PC-9 (cell line): ENCODE measurements around the gene NAPG. TPM values are rescaled to one million over a fixed set of nuclear protein-coding genes. Genes with fewer than 3 reads are reported as not detected.

Experiments used
- Bru-seq: library from RNA; stranded (reverse); fragments of 400-500 nt; gene quantifications from one replicate; lab custom pipeline; 2021; lab: Mats Ljungman, UMichigan
- BruChase-seq, 2 experiments: library from RNA; stranded (reverse); fragments of 400-500 nt; gene quantifications; one replicate each; lab custom pipeline; 2021; lab: Mats Ljungman, UMichigan
- BruUV-seq: library from RNA; stranded (reverse); fragments of 400-500 nt; replicated peaks from 2 replicates; lab custom pipeline; 2021; lab: Mats Ljungman, UMichigan
- CTCF ChIA-PET: fragments of 300-600 bp; sonication (Branson Sonifier 250); formaldehyde crosslinking; loops from one replicate; lab custom pipeline; 2022; ENCODE audit warnings: antibody characterized with exemption; lab: Charles Lee
- POLR2A ChIA-PET: fragments of 300-600 bp; sonication (Branson Sonifier 250); formaldehyde crosslinking; loops from one replicate; lab custom pipeline; 2022; ENCODE audit warnings: antibody characterized with exemption; ENCODE audit not compliant: unreplicated experiment; lab: Charles Lee
- DNase-seq, 2 experiments: peaks; one replicate each; pipeline versions ENCODE4 v3.0.0 to v3.0.0-alpha.2; 2015 to 2022; ENCODE audit warnings: mixed read lengths in 1 of 2
- H2AFZ ChIP-seq: fragments of 200-600 bp; sonication (generic); 2 replicates; pipeline ENCODE4 v1.8.1; 2017; ENCODE audit warnings: antibody characterized with exemption
- H3F3A ChIP-seq: fragments of 200-600 bp; sonication (generic); 2 replicates; pipeline ENCODE4 v1.8.1; 2017; ENCODE audit warnings: antibody characterized with exemption, mild to moderate bottlenecking, low read depth; ENCODE audit not compliant: insufficient read depth
- H3K27ac ChIP-seq: fragments of 200-600 bp; sonication (generic); 2 replicates; pipeline ENCODE4 v1.6.1; 2016; ENCODE audit warnings: mixed run types
- H3K27me3 ChIP-seq: fragments of 200-600 bp; sonication (generic); 2 replicates; pipeline ENCODE4 v1.6.1; 2016; ENCODE audit warnings: low read depth, mixed run types; ENCODE audit not compliant: insufficient read depth
- H3K36me3 ChIP-seq: fragments of 200-600 bp; sonication (generic); 2 replicates; pipeline ENCODE4 v1.6.1; 2016; ENCODE audit warnings: low read depth, mixed run types
- H3K4me1 ChIP-seq: fragments of 200-600 bp; sonication (generic); replicated peaks from 2 replicates; pipeline ENCODE4 v1.6.1; 2016; ENCODE audit warnings: mixed run types; ENCODE audit not compliant: insufficient read depth
- H3K4me2 ChIP-seq: fragments of 200-600 bp; sonication (generic); 2 replicates; pipeline ENCODE4 v1.6.1; 2017; ENCODE audit warnings: mixed run types
- H3K4me3 ChIP-seq: fragments of 200-600 bp; sonication (generic); 2 replicates; pipeline ENCODE4 v1.6.1; 2016; ENCODE audit warnings: mixed run types
- H3K79me2 ChIP-seq: fragments of 200-600 bp; sonication (generic); 2 replicates; pipeline ENCODE4 v1.6.1; 2017; ENCODE audit warnings: low read depth, mixed run types
- H3K9me2 ChIP-seq: fragments of 200-600 bp; sonication (generic); 2 replicates; pipeline ENCODE4 v1.8.1; 2017; ENCODE audit warnings: mild to moderate bottlenecking; ENCODE audit not compliant: insufficient read depth
- H3K9me3 ChIP-seq: fragments of 200-600 bp; sonication (generic); 2 replicates; pipeline ENCODE4 v1.8.1; 2016; ENCODE audit warnings: low read depth; ENCODE audit not compliant: insufficient read depth
- H4K20me1 ChIP-seq: fragments of 200-600 bp; sonication (generic); 2 replicates; pipeline ENCODE4 v1.8.1; 2017; ENCODE audit not compliant: insufficient read depth
- EZH2 ChIP-seq: fragments of 200-600 bp; sonication (generic); IDR thresholded peaks from 2 replicates; pipeline ENCODE4 v1.8.0; 2017; ENCODE audit warnings: antibody characterized with exemption, low read depth
- intact Hi-C: fragments of 100-400 bp; cut with micrococcal nuclease; formaldehyde crosslinking; loops from one replicate; pipeline ENCODE4 v1.10.0; 2022; ENCODE audit not compliant: unreplicated experiment
- long read RNA-seq: library from polyadenylated mRNA; stranded (forward); transcript quantifications from one replicate; pipeline ENCODE4 v2.0.0, GENCODE V29; 2022
- total RNA-seq: library from RNA; stranded (reverse); gene quantifications from 2 replicates; pipeline ENCODE4 v1.2.3, GENCODE V29; 2021
- TF ChIP-seq, protein P1 (sequence below): fragments of 200-600 bp; sonication (generic); conservative IDR thresholded peaks from 2 replicates; pipeline ENCODE4 v1.6.1; 2017; ENCODE audit warnings: mixed run types, antibody characterized with exemption, mild to moderate bottlenecking, moderate library complexity

NAPG gene
- total RNA-seq, result 28.1 and 31.0 TPM in 2 replicates
- Bru-seq, nascent RNA, result percentile 87 among the genes with signal in this experiment
- percentile 91 among the genes with signal in this experiment for BruChase-seq, experiment 1, labeled RNA remaining after a 2-hour chase
- percentile 91 among the genes with signal in this experiment for BruChase-seq, experiment 2, labeled RNA remaining after a 6-hour chase
- long read RNA-seq, partial matches to known transcripts, result 6 of 15 reads
- long read RNA-seq, other reads (novel, unspliced or antisense), result 5 of 15 reads

DNA sequence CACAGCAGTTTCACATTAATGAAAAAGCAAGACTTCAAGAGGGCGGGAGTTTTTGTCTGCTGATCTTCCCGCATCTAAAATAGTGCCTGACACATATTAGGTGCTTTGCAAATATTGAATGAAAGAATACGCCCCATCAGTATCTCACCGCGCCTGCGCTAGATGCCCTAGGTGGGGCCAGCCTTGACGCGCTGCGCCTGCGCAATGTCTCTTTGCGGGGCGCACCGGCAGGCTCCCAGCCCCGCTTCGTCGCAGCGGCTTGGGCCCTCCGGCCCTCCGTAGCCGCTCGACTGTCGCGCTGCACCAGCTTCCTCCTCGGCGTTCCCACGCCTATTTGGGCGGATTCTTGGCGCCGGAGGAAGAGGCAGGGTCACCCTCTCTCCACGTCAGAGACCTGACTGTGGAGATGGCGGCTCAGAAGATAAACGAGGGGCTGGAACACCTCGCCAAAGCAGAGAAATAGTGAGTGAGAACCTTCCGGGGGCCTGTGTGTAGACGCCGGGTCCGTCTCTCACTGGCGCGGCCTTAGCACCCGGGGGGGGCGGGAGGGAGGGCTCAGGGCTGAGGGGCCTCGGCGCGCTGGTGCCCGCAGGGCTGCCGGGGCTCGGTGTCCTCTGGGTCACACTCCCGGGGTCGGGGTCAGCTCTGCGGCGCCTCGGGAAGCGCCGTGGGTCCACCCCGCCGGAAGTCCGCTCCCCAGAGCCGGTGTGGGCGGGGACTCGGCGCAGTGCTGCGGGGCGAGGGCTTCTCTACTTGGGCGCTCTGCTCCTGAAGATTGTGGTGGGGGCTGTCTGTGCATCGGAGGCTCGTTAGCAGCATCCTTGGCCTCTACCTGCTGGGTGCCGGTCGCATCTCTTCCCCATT is at the start of gene NAPG:
Gene NAPG, plus strand, starts transcription at position 331 of the 864 bp plus-strand sequence. Its CDS starts 76 bp downstream, at position 407.
- Histone ChIP-seq H3K79me2 (peaks cover 48% of the 10 kb centered on the region), H3K4me1 (peaks cover 30% of the 10 kb centered on the region), H3F3A (peaks cover 12% of the 10 kb centered on the region), H3K9me2 (no peaks in the 10 kb centered on the region), H3K27ac (peak within 1 kb of the TSS; percentile 76), H3K27me3 (no peaks in the 10 kb centered on the region), H3K36me3 (no peaks in the 10 kb centered on the region), H4K20me1 (peaks cover 37% of the 10 kb centered on the region; the same call in 1 of the 2 replicates), H3K4me2 (peak within 1 kb of the TSS; percentile 97), H3K9me3 (no peaks in the 10 kb centered on the region), H2AFZ (peak within 1 kb of the TSS; percentile 80), H3K4me3 (peak within 1 kb of the TSS; percentile 98)
- CTCF ChIA-PET, result interaction anchor here (0.8 kb wide), 1 partner anchor 1821 kb away, joined by 8 read pairs; no protein-coding TSS in a partner anchor
- no TSS peak for BruUV-seq
- TF ChIP-seq, protein P1, sequence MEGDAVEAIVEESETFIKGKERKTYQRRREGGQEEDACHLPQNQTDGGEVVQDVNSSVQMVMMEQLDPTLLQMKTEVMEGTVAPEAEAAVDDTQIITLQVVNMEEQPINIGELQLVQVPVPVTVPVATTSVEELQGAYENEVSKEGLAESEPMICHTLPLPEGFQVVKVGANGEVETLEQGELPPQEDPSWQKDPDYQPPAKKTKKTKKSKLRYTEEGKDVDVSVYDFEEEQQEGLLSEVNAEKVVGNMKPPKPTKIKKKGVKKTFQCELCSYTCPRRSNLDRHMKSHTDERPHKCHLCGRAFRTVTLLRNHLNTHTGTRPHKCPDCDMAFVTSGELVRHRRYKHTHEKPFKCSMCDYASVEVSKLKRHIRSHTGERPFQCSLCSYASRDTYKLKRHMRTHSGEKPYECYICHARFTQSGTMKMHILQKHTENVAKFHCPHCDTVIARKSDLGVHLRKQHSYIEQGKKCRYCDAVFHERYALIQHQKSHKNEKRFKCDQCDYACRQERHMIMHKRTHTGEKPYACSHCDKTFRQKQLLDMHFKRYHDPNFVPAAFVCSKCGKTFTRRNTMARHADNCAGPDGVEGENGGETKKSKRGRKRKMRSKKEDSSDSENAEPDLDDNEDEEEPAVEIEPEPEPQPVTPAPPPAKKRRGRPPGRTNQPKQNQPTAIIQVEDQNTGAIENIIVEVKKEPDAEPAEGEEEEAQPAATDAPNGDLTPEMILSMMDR, result no peak
- no peak for TF ChIP-seq EZH2
- intact Hi-C loops, result loop anchor here (1.0 to 10.0 kb wide), 3 partner anchors 951 to 1453 kb away; no protein-coding TSS in a partner anchor
- DNase-seq, result peak; percentile 83 to 93
- POLR2A ChIA-PET, result interaction anchor here (0.6 to 0.7 kb wide), 6 partner anchors 10 to 1917 kb away, joined by 3 to 16 read pairs (median 4); partner anchors contain the start of gene RAB12

DNA sequence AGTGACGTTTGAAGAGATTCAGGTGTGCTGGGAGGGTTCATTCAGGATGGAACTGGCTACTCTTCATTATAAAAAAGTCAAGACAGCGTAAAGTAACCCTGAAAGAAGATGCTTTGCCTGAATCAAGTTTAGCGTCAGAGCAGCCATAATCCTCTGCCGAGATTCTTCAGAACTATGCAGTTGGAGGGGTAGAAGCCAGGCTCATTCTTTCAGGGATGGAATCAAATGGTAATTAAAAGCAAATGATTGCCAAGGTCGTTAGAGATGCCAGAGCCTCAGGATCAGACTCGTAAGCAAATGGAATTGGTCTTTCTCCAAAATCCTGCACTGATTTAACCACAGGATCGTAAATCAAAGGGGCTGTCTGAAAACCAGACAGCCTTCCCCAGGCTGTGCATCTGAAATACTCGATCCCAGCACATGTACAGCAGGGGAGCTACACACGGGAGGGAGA is 49.5 kb upstream of the NAPG start:
- TF ChIP-seq, protein P1, result no peak
- TF ChIP-seq EZH2, result no peak
- no peaks in the 10 kb centered on the region for H3K9me3 ChIP-seq
- H3K4me2 ChIP-seq, result no peak overlapping the region
- no peaks in the 10 kb centered on the region for H3K9me2 ChIP-seq
- H3K4me3 ChIP-seq, result no peak overlapping the region
- no TSS peak for BruUV-seq
- no peak overlapping the region for H2AFZ ChIP-seq
- H3K36me3 ChIP-seq, result no peaks in the 10 kb centered on the region
- CTCF ChIA-PET, result no interaction called here
- POLR2A ChIA-PET, result no interaction called here
- H3K79me2 ChIP-seq, result no peaks in the 10 kb centered on the region
- no peaks in the 10 kb centered on the region for H4K20me1 ChIP-seq
- H3F3A ChIP-seq, result no peaks in the 10 kb centered on the region
- intact Hi-C loops, result no loop called here
- H3K27me3 ChIP-seq, result peaks cover 3% of the 10 kb centered on the region; the same call in 1 of the 2 replicates
- H3K27ac ChIP-seq, result no peak overlapping the region
- H3K4me1 ChIP-seq, result no peaks in the 10 kb centered on the region
- no peak for DNase-seq

DNA sequence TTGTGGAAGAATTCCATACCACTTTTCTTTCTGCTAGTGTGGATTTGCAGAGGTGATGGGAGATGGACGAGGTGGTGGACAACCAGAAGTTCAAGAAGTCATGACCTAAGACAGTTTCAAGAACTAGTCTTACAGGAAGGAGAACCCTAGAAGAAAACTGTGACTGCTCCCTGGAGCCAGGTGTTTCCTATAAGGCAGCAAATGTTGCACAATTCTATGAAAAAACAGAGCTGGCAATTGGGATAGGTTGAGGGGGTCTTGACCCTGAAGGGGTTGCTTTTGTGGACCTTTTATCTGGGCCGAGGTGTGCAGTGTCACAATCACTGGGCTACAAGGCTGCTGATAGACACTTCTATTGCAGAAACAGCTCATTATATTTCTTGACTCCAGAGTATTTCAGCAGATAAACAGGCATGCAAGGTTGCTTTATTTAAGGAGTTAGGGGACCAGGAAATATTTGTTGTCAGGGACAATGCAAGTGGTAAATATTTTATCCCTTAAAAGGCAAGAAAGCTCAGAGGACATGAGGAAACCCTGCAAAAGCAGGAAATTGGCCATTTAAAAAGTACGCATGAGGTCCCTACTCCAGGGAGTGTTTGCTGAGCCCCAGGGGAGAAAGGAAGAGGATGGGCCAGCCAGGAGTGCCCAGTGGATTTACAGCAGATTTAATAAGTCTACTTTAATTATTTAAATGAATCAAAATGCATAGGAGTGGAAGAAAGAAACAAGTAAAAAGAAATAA is 48.5 kb upstream of the NAPG start:
- ChIA-PET POLR2A (no interaction called here), CTCF (no interaction called here)
- Histone ChIP-seq H3K4me3 (no peak overlapping the region), H3K36me3 (no peaks in the 10 kb centered on the region), H3K79me2 (no peaks in the 10 kb centered on the region), H2AFZ (no peak overlapping the region), H3K4me2 (no peak overlapping the region), H3K4me1 (no peaks in the 10 kb centered on the region), H3K27ac (no peak overlapping the region), H3F3A (no peaks in the 10 kb centered on the region), H3K9me2 (no peaks in the 10 kb centered on the region), H4K20me1 (no peaks in the 10 kb centered on the region), H3K9me3 (no peaks in the 10 kb centered on the region), H3K27me3 (peaks cover 3% of the 10 kb centered on the region; the same call in 1 of the 2 replicates)
- TF ChIP-seq, protein P1, result no peak
- TF ChIP-seq EZH2, result no peak
- DNase-seq, result no peak
- BruUV-seq, result no TSS peak
- intact Hi-C loops, result no loop called here
